Cardiac fibroblast (primary cell): ENCODE data around the gene PRAME.

ENCODE experiments used
- DNase-seq, 2 donors: peaks; one replicate each; pipeline versions ENCODE4 v3.0.0 to v3.0.0-alpha.2; 2010; ENCODE audit warnings: low read depth in 2 of 2
- H3K4me3 ChIP-seq, 2 donors: replicated peaks in 1 of 2; 1 replicate in 1 of 2; 2 replicates in 1 of 2; pipeline ENCODE4 v1.5.1; 2011; ENCODE audit warnings: low read depth in 2 of 2, low read length in 2 of 2, mild to moderate bottlenecking in 2 of 2, moderate library complexity in 1 of 2
- CTCF ChIP-seq: IDR thresholded peaks from one replicate; pipeline ENCODE4 v1.5.1; 2011; ENCODE audit warnings: low read depth, mild to moderate bottlenecking, low read length, inconsistent platforms

The PRAME gene

GRCh38 chr22:22576989-22577427 lies 17.9 kb upstream of the PRAME start:
- no peak overlapping the region for H3K4me3 ChIP-seq
- no peak for DNase-seq
- no peak for TF ChIP-seq CTCF

DNA sequence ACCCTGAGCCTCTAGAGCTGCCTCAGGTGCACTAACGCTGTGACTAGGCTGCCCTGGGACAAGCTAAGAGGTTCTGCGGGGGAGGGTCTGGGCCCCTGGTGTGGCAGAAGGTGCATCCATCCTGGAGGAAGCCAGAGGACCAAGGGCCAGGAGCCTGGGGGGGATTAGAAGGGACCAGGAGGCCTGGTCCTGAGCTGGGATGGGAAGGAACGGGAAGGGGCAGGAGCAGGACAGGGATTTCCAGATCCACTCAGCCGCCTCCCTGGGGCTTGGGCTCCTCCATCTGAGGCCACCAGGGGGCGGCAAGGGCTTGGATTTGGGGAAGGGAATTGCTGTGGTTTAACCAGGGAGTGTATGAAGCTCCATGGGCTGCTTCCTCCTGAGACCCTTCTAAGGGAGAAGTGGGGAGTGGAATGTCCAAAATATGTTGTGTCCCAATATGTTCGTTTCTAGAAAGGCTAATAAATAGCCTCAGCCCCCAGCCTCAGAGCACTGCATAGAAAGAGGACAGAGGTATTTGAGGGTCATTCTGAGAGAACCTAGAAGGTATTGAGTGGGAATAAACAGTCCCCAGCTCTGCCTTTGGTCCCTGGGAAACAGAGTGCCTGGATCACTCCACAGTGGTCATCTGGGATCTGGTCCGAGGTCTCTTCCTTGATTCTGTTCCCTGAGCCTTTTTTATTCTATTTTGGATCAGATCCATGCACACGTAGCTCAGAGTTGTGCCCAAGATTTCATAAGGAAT lies 17.4 kb upstream of the PRAME start:
- no peak overlapping the region for H3K4me3 ChIP-seq
- peak; percentile 54 to 63 for DNase-seq
- peak; percentile 96 for TF ChIP-seq CTCF

DNA sequence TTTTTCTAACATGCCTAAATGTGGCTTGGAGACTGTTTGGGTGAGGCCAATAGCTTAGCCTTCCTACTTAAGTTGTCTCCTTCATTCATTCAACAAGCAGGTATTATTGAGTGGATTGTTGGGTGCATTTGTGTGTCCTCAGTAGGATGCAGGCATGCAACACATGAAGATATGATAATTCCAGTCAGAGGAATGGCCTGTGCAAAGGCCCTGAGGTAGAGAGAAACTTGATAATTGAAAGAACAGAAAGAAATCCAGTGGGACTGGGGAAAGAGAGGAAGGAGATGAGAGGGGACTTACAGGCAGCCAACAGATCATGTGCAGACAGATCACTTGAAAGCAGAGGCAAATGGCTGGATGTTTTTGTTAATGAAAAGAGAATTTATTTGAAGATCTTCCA lies 15.3 kb upstream of the PRAME start:
- H3K4me3 ChIP-seq: no peak overlapping the region
- TF ChIP-seq CTCF: no peak

GRCh38 chr22:22573047-22573889 lies 14.2 kb upstream of the PRAME start:
- no peak overlapping the region for H3K4me3 ChIP-seq
- DNase-seq: no peak
- no peak for TF ChIP-seq CTCF

More for the DNA sequence above, 15.3 kb upstream of the PRAME start:
- DNase-seq: no peak

GRCh38 chr22:22571862-22572261 lies 12.8 kb upstream of the PRAME start:
- DNase-seq: no peak
- no peak overlapping the region for H3K4me3 ChIP-seq
- no peak for TF ChIP-seq CTCF

DNA sequence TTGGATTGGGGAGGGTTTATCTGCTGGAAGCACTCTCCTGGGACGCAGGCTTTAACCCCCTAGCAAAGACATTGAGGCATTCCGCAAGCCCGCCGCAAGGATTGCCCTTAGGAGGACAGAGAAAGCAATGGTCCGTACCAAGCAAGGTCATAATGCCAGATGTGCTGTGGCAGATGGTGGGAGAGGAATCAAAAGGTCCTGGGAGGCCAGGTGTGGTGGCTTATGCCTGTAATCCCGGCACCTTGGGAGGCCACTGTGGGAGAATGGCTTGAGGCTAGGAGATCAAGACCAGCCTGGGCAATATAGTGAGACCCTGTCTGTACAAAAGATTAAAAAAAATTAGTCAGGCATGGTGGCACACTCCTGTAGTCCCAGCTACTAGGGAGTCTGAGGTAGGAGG lies 12.4 kb upstream of the PRAME start:
- TF ChIP-seq CTCF: no peak
- H3K4me3 ChIP-seq: no peak overlapping the region
- no peak for DNase-seq
